ENCODE results near the gene CDC42EP5. TPM values are rescaled to one million over a fixed set of nuclear protein-coding genes. Genes with fewer than 3 reads are reported as not detected.

CDC42EP5 gene
- total RNA-seq, 1 donor from 2014 or later: 18.2 TPM

GRCh38 chr19:54434112-54434872 is 38.8 kb downstream of the CDC42EP5 start:
- DNase-seq (ENCODE audit: low read depth) (no peak), FAIRE-seq (no peak)
- H3K27me3 ChIP-seq (ENCODE audit: control insufficient read depth, insufficient read depth, low read length): no peaks in the 10 kb centered on the region
- H3K4me3 ChIP-seq (ENCODE audit: low read depth, low read length): no peak overlapping the region
- TF ChIP-seq CTCF (IDR thresholded peaks at IDR 0.05; ENCODE audit: insufficient read depth, low read length, severe bottlenecking): no peak
- H3K36me3 ChIP-seq (ENCODE audit: control insufficient read depth, insufficient read depth, low read length): peaks cover 2% of the 10 kb centered on the region

- FAIRE-seq (no peak), DNase-seq (ENCODE audit: low read depth) (no peak)
- no peak for TF ChIP-seq CTCF (IDR thresholded peaks at IDR 0.05; ENCODE audit: insufficient read depth, low read length, severe bottlenecking)
- Histone ChIP-seq H3K27me3 (ENCODE audit: control insufficient read depth, insufficient read depth, low read length) (no peaks in the 10 kb centered on the region), H3K36me3 (ENCODE audit: control insufficient read depth, insufficient read depth, low read length) (peaks cover under 1% of the 10 kb centered on the region), H3K4me3 (ENCODE audit: low read depth, low read length) (no peak overlapping the region)
Measured at GRCh38 chr19:54433697-54434096, 39.4 kb downstream of the CDC42EP5 start.

- TF ChIP-seq CTCF (IDR thresholded peaks at IDR 0.05; ENCODE audit: insufficient read depth, low read length, severe bottlenecking): no peak
- FAIRE-seq (no peak), DNase-seq (ENCODE audit: low read depth) (peak; percentile 84)
- no peaks in the 10 kb centered on the region for H3K27me3 ChIP-seq (ENCODE audit: control insufficient read depth, insufficient read depth, low read length)
- H3K4me3 ChIP-seq (ENCODE audit: low read depth, low read length): no peak overlapping the region
- no peaks in the 10 kb centered on the region for H3K36me3 ChIP-seq (ENCODE audit: control insufficient read depth, insufficient read depth, low read length)
Measured at GRCh38 chr19:54432144-54432738, 40.9 kb downstream of the CDC42EP5 start.

GRCh38 chr19:54431255-54431838 is 41.7 kb downstream of the CDC42EP5 start:
- H3K4me3 ChIP-seq (ENCODE audit: low read depth, low read length): no peak overlapping the region
- TF ChIP-seq CTCF (IDR thresholded peaks at IDR 0.05; ENCODE audit: insufficient read depth, low read length, severe bottlenecking): no peak
- H3K27me3 ChIP-seq (ENCODE audit: control insufficient read depth, insufficient read depth, low read length): no peaks in the 10 kb centered on the region
- H3K36me3 ChIP-seq (ENCODE audit: control insufficient read depth, insufficient read depth, low read length): no peaks in the 10 kb centered on the region
- no peak for FAIRE-seq
- DNase-seq (ENCODE audit: low read depth): peak; percentile 22

GRCh38 chr19:54430306-54431254 is 42.5 kb downstream of the CDC42EP5 start:
- TF ChIP-seq CTCF (IDR thresholded peaks at IDR 0.05; ENCODE audit: insufficient read depth, low read length, severe bottlenecking): peak; percentile 19
- Histone ChIP-seq H3K4me3 (ENCODE audit: low read depth, low read length) (no peak overlapping the region), H3K36me3 (ENCODE audit: control insufficient read depth, insufficient read depth, low read length) (no peaks in the 10 kb centered on the region), H3K27me3 (ENCODE audit: control insufficient read depth, insufficient read depth, low read length) (no peaks in the 10 kb centered on the region)
- DNase-seq (ENCODE audit: low read depth) (no peak), FAIRE-seq (no peak)
